Measurements from ENCODE around the gene CHRNB1. TPM values are rescaled to one million over a fixed set of nuclear protein-coding genes. Genes with fewer than 3 reads are reported as not detected.

The CHRNB1 gene
- total RNA-seq, 4 donors from 2014 or later, result 7.8 to 16.0 (median 13.6) TPM

- WGBS, 2 donors, result 89 to 94% methylated on average over 28 to 33 of the region's 33 CpGs
- intact Hi-C loops (cut with DNase I; ENCODE audit: low total_unique reads), result no loop called here
- no peak overlapping the region for H3K4me3 ChIP-seq (ENCODE audit: low read depth, poor library complexity, severe bottlenecking)
- no peak for DNase-seq (ENCODE audit: low spot score in 2 of 2)
- TF ChIP-seq POLR2A (IDR thresholded peaks at IDR 0.05) (no peak), CTCF (IDR thresholded peaks at IDR 0.05) (no peak)
Observed at GRCh38 chr17:7465597-7466275, 20.9 kb downstream of the CHRNB1 start.

DNA sequence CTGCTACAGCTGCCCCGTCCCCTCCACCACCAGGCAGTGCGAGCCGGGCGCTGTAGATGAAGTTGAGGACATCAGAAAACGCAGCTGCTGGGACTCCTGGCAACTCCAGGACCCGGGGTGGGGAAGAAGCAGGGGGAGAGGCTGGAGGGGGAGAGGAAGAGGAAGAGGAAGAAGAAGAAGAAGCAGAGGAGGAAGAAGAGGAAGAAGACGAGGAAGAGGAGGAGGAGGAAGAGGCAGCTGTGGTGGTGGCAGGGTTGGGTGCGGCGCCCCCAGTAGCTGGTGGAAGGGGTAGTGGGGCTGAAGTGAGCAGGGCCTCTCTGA, 21.4 kb downstream of the CHRNB1 start:
- intact Hi-C loops (cut with DNase I; ENCODE audit: low total_unique reads), result no loop called here
- no peak for DNase-seq (ENCODE audit: low spot score in 2 of 2)
- H3K4me3 ChIP-seq (ENCODE audit: low read depth, poor library complexity, severe bottlenecking), result no peak overlapping the region
- WGBS, 2 donors, result 88 to 90% methylated on average over 9 of the region's 9 CpGs
- no peak for TF ChIP-seq POLR2A (IDR thresholded peaks at IDR 0.05)
- no peak for TF ChIP-seq CTCF (IDR thresholded peaks at IDR 0.05)

GRCh38 chr17:7466639-7467341, 21.9 kb downstream of the CHRNB1 start:
- no peak overlapping the region for H3K4me3 ChIP-seq (ENCODE audit: low read depth, poor library complexity, severe bottlenecking)
- no peak for DNase-seq (ENCODE audit: low spot score in 2 of 2)
- TF ChIP-seq CTCF (IDR thresholded peaks at IDR 0.05) (no peak), POLR2A (IDR thresholded peaks at IDR 0.05) (no peak)
- WGBS, 2 donors, result 68 to 79% methylated on average over 16 of the region's 16 CpGs
- intact Hi-C loops (cut with DNase I; ENCODE audit: low total_unique reads), result no loop called here

DNA sequence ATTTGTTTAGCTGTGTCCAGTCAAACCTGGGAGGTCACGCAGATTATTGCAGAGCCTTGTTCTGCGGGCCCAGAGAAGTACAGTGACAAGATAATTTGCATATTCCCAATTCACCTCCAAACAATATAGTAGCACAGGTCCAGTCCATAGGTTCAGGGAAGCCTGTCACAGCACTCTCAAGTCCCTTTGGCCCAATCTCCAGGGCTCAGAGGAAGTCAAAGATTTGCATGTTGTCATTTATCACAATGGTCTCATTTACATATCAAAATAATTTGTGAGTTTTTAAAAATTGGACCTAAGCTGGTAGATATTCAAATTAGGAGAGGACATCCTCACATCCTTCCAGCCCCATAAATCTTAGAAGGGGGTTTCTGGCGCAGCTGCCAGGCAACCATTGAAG, 22.6 kb downstream of the CHRNB1 start:
- intact Hi-C loops (cut with DNase I; ENCODE audit: low total_unique reads), result no loop called here
- H3K4me3 ChIP-seq (ENCODE audit: low read depth, poor library complexity, severe bottlenecking), result no peak overlapping the region
- 93 to 96% methylated on average over 3 of the region's 3 CpGs for WGBS, 2 donors
- no peak for DNase-seq (ENCODE audit: low spot score in 2 of 2)
- no peak for TF ChIP-seq CTCF (IDR thresholded peaks at IDR 0.05)
- TF ChIP-seq POLR2A (IDR thresholded peaks at IDR 0.05), result no peak

GRCh38 chr17:7468290-7468689, 23.4 kb downstream of the CHRNB1 start:
- no peak overlapping the region for H3K4me3 ChIP-seq (ENCODE audit: low read depth, poor library complexity, severe bottlenecking)
- 92 to 95% methylated on average over 11 of the region's 11 CpGs for WGBS, 2 donors
- DNase-seq (ENCODE audit: low spot score in 2 of 2), result no peak
- intact Hi-C loops (cut with DNase I; ENCODE audit: low total_unique reads), result no loop called here
- no peak for TF ChIP-seq CTCF (IDR thresholded peaks at IDR 0.05)
- no peak for TF ChIP-seq POLR2A (IDR thresholded peaks at IDR 0.05)

Measured in lower leg skin (tissue), 4 donors.